H9 (cell line): ENCODE measurements around the gene KREMEN1. TPM values are rescaled to one million over a fixed set of nuclear protein-coding genes. Genes with fewer than 3 reads are reported as not detected.

Source experiments
- DNase-seq: peaks from one replicate; pipeline ENCODE4 v3.0.0-alpha.2; 2017
- H2AFZ ChIP-seq: one replicate; pipeline ENCODE4 v1.6.1; 2013; ENCODE audit warnings: mild to moderate bottlenecking, low read length, control low read depth, moderate library complexity
- H2AK5ac ChIP-seq: 2 replicates; pipeline ENCODE4 v1.6.1; 2013; ENCODE audit warnings: low read length, control low read depth, mixed read lengths; ENCODE audit not compliant: insufficient read length
- H2BK120ac ChIP-seq: one replicate; pipeline ENCODE4 v1.6.1; 2013; ENCODE audit warnings: low read depth, mild to moderate bottlenecking, low read length, control low read depth, inconsistent platforms; ENCODE audit not compliant: poor library complexity, severe bottlenecking
- H2BK12ac ChIP-seq: 2 replicates; pipeline ENCODE4 v1.6.1; 2013; ENCODE audit warnings: low read length, control low read depth, mixed read lengths, low read depth; ENCODE audit not compliant: insufficient read length
- H2BK15ac ChIP-seq: 2 replicates; pipeline ENCODE4 v1.6.1; 2013; ENCODE audit warnings: low read depth, low read length, control low read depth
- H2BK20ac ChIP-seq: one replicate; pipeline ENCODE4 v1.6.1; 2013; ENCODE audit warnings: low read depth, mild to moderate bottlenecking, low read length, control low read depth, inconsistent platforms; ENCODE audit not compliant: poor library complexity, severe bottlenecking
- H2BK5ac ChIP-seq: 2 replicates; pipeline ENCODE4 v1.6.1; 2013; ENCODE audit warnings: low read length, control low read depth, mixed read lengths; ENCODE audit not compliant: insufficient read length
- H3K14ac ChIP-seq: 2 replicates; pipeline ENCODE4 v1.6.1; 2013; ENCODE audit warnings: low read length, control low read depth; ENCODE audit not compliant: insufficient read depth
- H3K18ac ChIP-seq: 2 replicates; pipeline ENCODE4 v1.6.1; 2013; ENCODE audit warnings: low read depth, mild to moderate bottlenecking, mixed read lengths, low read length, control low read depth; ENCODE audit not compliant: insufficient read length
- H3K23ac ChIP-seq: 2 replicates; pipeline ENCODE4 v1.6.1; 2013; ENCODE audit warnings: low read length, control low read depth, mixed read lengths, low read depth; ENCODE audit not compliant: insufficient read length
- H3K23me2 ChIP-seq: 2 replicates; pipeline ENCODE4 v1.6.1; 2013; ENCODE audit warnings: low read depth, mild to moderate bottlenecking, mixed read lengths, low read length, control low read depth; ENCODE audit not compliant: insufficient read length, poor library complexity, severe bottlenecking
- H3K27ac ChIP-seq: 2 replicates; pipeline ENCODE4 v1.5.1; 2013; ENCODE audit warnings: low read length, control low read depth, mixed read lengths, low read depth; ENCODE audit not compliant: insufficient read length
- H3K27me3 ChIP-seq: 2 replicates; pipeline ENCODE4 v1.6.1; 2013; ENCODE audit warnings: low read length, control low read depth, inconsistent platforms; ENCODE audit not compliant: insufficient read depth
- H3K4ac ChIP-seq: 2 replicates; pipeline ENCODE4 v1.6.1; 2013; ENCODE audit warnings: low read depth, mild to moderate bottlenecking, control low read depth, inconsistent platforms, low read length, moderate library complexity
- H3K4me1 ChIP-seq: 2 replicates; pipeline ENCODE4 v1.6.1; 2013; ENCODE audit warnings: low read length, control low read depth, inconsistent platforms; ENCODE audit not compliant: insufficient read depth
- H3K4me2 ChIP-seq: 2 replicates; pipeline ENCODE4 v1.6.1; 2013; ENCODE audit warnings: low read length, control low read depth, mixed read lengths; ENCODE audit not compliant: insufficient read length, insufficient read depth
- H3K56ac ChIP-seq: 2 replicates; pipeline ENCODE4 v1.6.1; 2013; ENCODE audit warnings: low read depth, mild to moderate bottlenecking, mixed read lengths, low read length, control low read depth; ENCODE audit not compliant: insufficient read length
- H3K79me1 ChIP-seq: 2 replicates; pipeline ENCODE4 v1.6.1; 2013; ENCODE audit warnings: low read depth, mild to moderate bottlenecking, moderate library complexity, low read length, control low read depth, inconsistent platforms; ENCODE audit not compliant: insufficient read depth, poor library complexity, severe bottlenecking
- H3K79me2 ChIP-seq: 2 replicates; pipeline ENCODE4 v1.6.1; 2013; ENCODE audit warnings: low read length, control low read depth, inconsistent platforms; ENCODE audit not compliant: insufficient read depth
- H3K9ac ChIP-seq: 2 replicates; pipeline ENCODE4 v1.6.1; 2013; ENCODE audit warnings: low read length, control low read depth, mixed read lengths; ENCODE audit not compliant: insufficient read length; ENCODE audit errors: extremely low read depth
- H3K9me3 ChIP-seq: one replicate; pipeline ENCODE4 v1.6.1; 2013; ENCODE audit warnings: low read depth, low read length, inconsistent platforms; ENCODE audit not compliant: control insufficient read depth
- H3T11ph ChIP-seq: one replicate; pipeline ENCODE4 v1.6.1; 2013; ENCODE audit warnings: mild to moderate bottlenecking, low read length, control low read depth, inconsistent platforms
- H4K20me1 ChIP-seq: one replicate; pipeline ENCODE4 v1.6.1; 2013; ENCODE audit not compliant: control insufficient read depth, insufficient read length, insufficient read depth
- H4K5ac ChIP-seq: 2 replicates; pipeline ENCODE4 v1.6.1; 2013; ENCODE audit warnings: low read depth, mild to moderate bottlenecking, mixed read lengths, low read length, control low read depth; ENCODE audit not compliant: insufficient read length
- H4K8ac ChIP-seq: replicated peaks from 2 replicates; pipeline ENCODE4 v1.6.1; 2013; ENCODE audit warnings: low read length, control low read depth, mixed read lengths, low read depth; ENCODE audit not compliant: insufficient read length
- H4K91ac ChIP-seq: 2 replicates; pipeline ENCODE4 v1.6.1; 2013; ENCODE audit warnings: low read depth, mild to moderate bottlenecking, moderate library complexity, mixed read lengths, low read length, control low read depth; ENCODE audit not compliant: insufficient read length
- H3K27ac Mint-ChIP-seq, 3 experiments: 2 replicates in 2 of 3; 3 replicates in 1 of 3; pipeline ENCODE4 v1.8.0; 2020 to 2021; ENCODE audit warnings: mixed read lengths in 3 of 3, mild to moderate bottlenecking in 1 of 3, moderate library complexity in 1 of 3
- H3K27me3 Mint-ChIP-seq: 2 replicates; pipeline ENCODE4 v1.8.0; 2021; ENCODE audit warnings: low read depth, mild to moderate bottlenecking, moderate library complexity, mixed read lengths
- H3K36me3 Mint-ChIP-seq, 3 experiments: 2 replicates in 2 of 3; 3 replicates in 1 of 3; pipeline ENCODE4 v1.8.0; 2020 to 2021; ENCODE audit warnings: low read depth in 3 of 3, mixed read lengths in 3 of 3; ENCODE audit not compliant: insufficient read depth in 1 of 3
- H3K4me1 Mint-ChIP-seq, 2 experiments: 2 replicates each; pipeline ENCODE4 v1.8.0; 2020; ENCODE audit warnings: mixed read lengths in 2 of 2
- H3K4me3 Mint-ChIP-seq, 2 experiments: 2 replicates in 1 of 2; 3 replicates in 1 of 2; pipeline ENCODE4 v1.8.0; 2020 to 2021; ENCODE audit warnings: mild to moderate bottlenecking in 2 of 2, mixed read lengths in 2 of 2, moderate library complexity in 1 of 2
- H3K9me3 Mint-ChIP-seq, 2 experiments: 2 replicates in 1 of 2; 3 replicates in 1 of 2; pipeline ENCODE4 v1.8.0; 2020; ENCODE audit warnings: mild to moderate bottlenecking in 2 of 2, mixed read lengths in 2 of 2, moderate library complexity in 1 of 2
- whole genome bisulfite sequencing: extraction: QIAGEN DNeasy Blood & Tissue Kit; methylation state at CpG from one replicate; pipeline ENCODE4 v1.1.7; 2013; ENCODE audit warnings: missing lambda C conversion rate, low lambda C conversion rate, mixed read lengths; ENCODE audit not compliant: insufficient read length; ENCODE audit errors: extremely low coverage; 5-methylcytosine and 5-hydroxymethylcytosine counted together
- total RNA-seq: library from RNA; stranded (reverse); gene quantifications from 2 replicates; pipeline ENCODE4 v1.2.1, GENCODE V29; 2021
- TF ChIP-seq, protein P1 (sequence below): fragments of 200-600 bp; sonication (generic); conservative IDR thresholded peaks from 3 replicates; pipeline ENCODE4 v1.8.0; 2021; ENCODE audit warnings: antibody characterized with exemption, mild to moderate bottlenecking

KREMEN1 gene
- total RNA-seq, 1 experiment from 2014 or later = 2.4 TPM

DNA sequence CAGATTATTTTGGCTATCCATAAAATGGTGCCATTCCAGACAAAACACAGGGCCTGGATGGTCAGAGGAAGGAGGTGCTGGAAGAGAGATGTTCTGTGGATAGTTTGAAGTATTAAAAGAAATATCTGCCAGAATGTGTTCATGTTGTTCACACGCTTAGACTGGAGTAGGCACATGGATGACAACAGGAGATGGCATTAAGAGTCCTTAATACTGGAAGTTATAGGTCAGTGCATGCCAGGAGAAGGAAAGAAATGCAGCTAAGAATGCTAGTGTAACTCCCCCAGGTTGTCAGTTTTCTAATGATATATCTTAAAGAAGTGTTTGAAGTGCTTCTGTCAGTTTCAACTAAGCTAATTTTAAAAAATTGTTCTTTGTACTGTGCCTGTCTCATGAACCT is 20.2 kb downstream of the KREMEN1 start:
- Mint-ChIP-seq H3K36me3 (peaks cover 0 to 3% (median 0%) of the 10 kb centered on the region in 3 experiments; a peak in 1 of 7 replicates), H3K4me1 (peaks cover 9 to 18% of the 10 kb centered on the region in 2 experiments), H3K4me3 (no peak overlapping the region), H3K9me3 (no peaks in the 10 kb centered on the region), H3K27me3 (no peaks in the 10 kb centered on the region; the same call in 1 of the 2 replicates), H3K27ac (no peak overlapping the region)
- H2AFZ ChIP-seq = no peak overlapping the region
- no peaks in the 10 kb centered on the region for H3K27me3 ChIP-seq
- no peaks in the 10 kb centered on the region for H3K23me2 ChIP-seq
- no CpG with 5 or more reads among the region's 1 CpG for WGBS
- no peak overlapping the region for H3K4me2 ChIP-seq
- H2BK12ac ChIP-seq = no peak overlapping the region
- DNase-seq = no peak
- no peak overlapping the region for H4K5ac ChIP-seq
- no peaks in the 10 kb centered on the region for H4K20me1 ChIP-seq
- H3K79me1 ChIP-seq = no peaks in the 10 kb centered on the region
- no peak overlapping the region for H3K18ac ChIP-seq
- no peak overlapping the region for H2AK5ac ChIP-seq
- no peak overlapping the region for H2BK15ac ChIP-seq
- H3K9ac ChIP-seq = no peak overlapping the region
- no peak overlapping the region for H3K56ac ChIP-seq
- no peak overlapping the region for H2BK5ac ChIP-seq
- H3K4ac ChIP-seq = no peak overlapping the region
- H2BK120ac ChIP-seq = no peak overlapping the region
- H4K8ac ChIP-seq = no peak overlapping the region
- H3K23ac ChIP-seq = no peak overlapping the region
- no peaks in the 10 kb centered on the region for H3K79me2 ChIP-seq
- no peak overlapping the region for H3T11ph ChIP-seq
- peaks cover 4% of the 10 kb centered on the region; the same call in 1 of the 2 replicates for H3K4me1 ChIP-seq
- TF ChIP-seq, protein P1, sequence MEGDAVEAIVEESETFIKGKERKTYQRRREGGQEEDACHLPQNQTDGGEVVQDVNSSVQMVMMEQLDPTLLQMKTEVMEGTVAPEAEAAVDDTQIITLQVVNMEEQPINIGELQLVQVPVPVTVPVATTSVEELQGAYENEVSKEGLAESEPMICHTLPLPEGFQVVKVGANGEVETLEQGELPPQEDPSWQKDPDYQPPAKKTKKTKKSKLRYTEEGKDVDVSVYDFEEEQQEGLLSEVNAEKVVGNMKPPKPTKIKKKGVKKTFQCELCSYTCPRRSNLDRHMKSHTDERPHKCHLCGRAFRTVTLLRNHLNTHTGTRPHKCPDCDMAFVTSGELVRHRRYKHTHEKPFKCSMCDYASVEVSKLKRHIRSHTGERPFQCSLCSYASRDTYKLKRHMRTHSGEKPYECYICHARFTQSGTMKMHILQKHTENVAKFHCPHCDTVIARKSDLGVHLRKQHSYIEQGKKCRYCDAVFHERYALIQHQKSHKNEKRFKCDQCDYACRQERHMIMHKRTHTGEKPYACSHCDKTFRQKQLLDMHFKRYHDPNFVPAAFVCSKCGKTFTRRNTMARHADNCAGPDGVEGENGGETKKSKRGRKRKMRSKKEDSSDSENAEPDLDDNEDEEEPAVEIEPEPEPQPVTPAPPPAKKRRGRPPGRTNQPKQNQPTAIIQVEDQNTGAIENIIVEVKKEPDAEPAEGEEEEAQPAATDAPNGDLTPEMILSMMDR = no peak
- H4K91ac ChIP-seq = no peak overlapping the region
- H3K14ac ChIP-seq = no peak overlapping the region
- H3K27ac ChIP-seq = no peak overlapping the region
- H3K9me3 ChIP-seq = no peaks in the 10 kb centered on the region
- no peak overlapping the region for H2BK20ac ChIP-seq
